GM20000 (cell line): ENCODE data around the gene CLEC3B.

ENCODE experiments used
- DNase-seq: peaks from one replicate; pipeline ENCODE4 v3.0.0; 2012; ENCODE audit warnings: low spot score
- CTCF ChIP-seq: IDR thresholded peaks from 2 replicates; pipeline ENCODE4 v1.5.1; 2012; ENCODE audit warnings: mild to moderate bottlenecking, control low read depth; ENCODE audit errors: extremely low read depth, missing control alignments

Gene CLEC3B

GRCh38 chr3:45081506-45082141, 55.5 kb downstream of the CLEC3B start:
- TF ChIP-seq CTCF: no peak
- DNase-seq: no peak

- DNase-seq: no peak
- no peak for TF ChIP-seq CTCF
Measured at GRCh38 chr3:45082142-45082538, 56.0 kb downstream of the CLEC3B start.

GRCh38 chr3:45083023-45083422, 56.9 kb downstream of the CLEC3B start:
- no peak for TF ChIP-seq CTCF
- no peak for DNase-seq

GRCh38 chr3:45084361-45084760, 58.3 kb downstream of the CLEC3B start:
- no peak for DNase-seq
- TF ChIP-seq CTCF: no peak

- DNase-seq: no peak
- no peak for TF ChIP-seq CTCF
Measured at GRCh38 chr3:45084820-45085816, 59.0 kb downstream of the CLEC3B start.
